GM19467 (cell line): ENCODE data around the gene RIN3.

Experiments used
- ATAC-seq: cut with Tn5 transposase; IDR thresholded peaks from one replicate; pipeline ENCODE4 v1.9.1; 2021; ENCODE audit warnings: mild to moderate bottlenecking, moderate library complexity; ENCODE audit not compliant: unreplicated experiment

Gene RIN3, protein sequence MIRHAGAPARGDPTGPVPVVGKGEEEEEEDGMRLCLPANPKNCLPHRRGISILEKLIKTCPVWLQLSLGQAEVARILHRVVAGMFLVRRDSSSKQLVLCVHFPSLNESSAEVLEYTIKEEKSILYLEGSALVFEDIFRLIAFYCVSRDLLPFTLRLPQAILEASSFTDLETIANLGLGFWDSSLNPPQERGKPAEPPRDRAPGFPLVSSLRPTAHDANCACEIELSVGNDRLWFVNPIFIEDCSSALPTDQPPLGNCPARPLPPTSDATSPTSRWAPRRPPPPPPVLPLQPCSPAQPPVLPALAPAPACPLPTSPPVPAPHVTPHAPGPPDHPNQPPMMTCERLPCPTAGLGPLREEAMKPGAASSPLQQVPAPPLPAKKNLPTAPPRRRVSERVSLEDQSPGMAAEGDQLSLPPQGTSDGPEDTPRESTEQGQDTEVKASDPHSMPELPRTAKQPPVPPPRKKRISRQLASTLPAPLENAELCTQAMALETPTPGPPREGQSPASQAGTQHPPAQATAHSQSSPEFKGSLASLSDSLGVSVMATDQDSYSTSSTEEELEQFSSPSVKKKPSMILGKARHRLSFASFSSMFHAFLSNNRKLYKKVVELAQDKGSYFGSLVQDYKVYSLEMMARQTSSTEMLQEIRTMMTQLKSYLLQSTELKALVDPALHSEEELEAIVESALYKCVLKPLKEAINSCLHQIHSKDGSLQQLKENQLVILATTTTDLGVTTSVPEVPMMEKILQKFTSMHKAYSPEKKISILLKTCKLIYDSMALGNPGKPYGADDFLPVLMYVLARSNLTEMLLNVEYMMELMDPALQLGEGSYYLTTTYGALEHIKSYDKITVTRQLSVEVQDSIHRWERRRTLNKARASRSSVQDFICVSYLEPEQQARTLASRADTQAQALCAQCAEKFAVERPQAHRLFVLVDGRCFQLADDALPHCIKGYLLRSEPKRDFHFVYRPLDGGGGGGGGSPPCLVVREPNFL

DNA sequence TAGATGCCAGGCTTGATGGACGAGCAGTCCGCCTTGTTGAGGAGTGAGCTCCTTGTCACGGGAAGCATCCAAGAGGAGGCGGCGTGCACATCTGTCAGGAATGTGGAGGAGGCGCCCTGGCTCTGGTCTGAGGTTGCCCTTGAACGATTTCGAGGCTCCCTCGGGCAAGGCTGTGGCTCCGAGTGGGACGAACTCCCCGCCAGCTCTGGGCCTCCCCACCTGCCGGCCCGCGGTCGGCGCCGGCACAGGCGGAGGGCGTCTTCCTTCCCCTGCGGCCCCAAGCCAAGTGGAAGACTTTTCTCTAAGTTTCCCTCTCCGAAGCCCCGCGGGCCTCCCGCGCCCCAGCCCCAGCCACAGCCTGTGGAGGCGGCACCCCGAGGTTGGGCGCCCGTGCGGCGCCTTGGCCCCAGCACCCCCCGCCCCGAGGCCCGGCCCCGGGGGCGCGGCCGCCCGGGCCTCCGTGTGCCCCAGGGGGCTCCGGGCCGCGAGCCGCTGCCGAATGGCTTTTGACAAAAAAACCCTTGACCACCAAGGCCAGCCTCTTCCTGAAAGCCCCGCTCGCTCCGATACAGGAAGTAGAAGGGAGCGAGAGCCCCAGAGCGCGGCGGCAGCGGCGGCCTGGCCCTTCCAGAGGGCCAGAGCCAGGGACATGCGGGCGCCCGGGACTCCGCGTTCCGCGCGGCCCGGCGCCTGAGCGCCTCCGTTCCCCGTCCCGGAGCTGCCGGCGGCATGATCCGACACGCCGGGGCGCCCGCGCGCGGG lies at the start of gene RIN3:
Gene RIN3, plus strand, starts transcription at position 578 of the 762 bp plus-strand sequence. Its CDS starts 152 bp downstream, at position 730.
- peak; percentile 53 for ATAC-seq

- ATAC-seq = no peak
Observed at GRCh38 chr14:92464156-92464555, 49.4 kb upstream of the RIN3 start.

- no peak for ATAC-seq
Observed at GRCh38 chr14:92464716-92465115, 48.9 kb upstream of the RIN3 start.

- no peak for ATAC-seq
Observed at GRCh38 chr14:92465353-92466055, 48.1 kb upstream of the RIN3 start.

DNA sequence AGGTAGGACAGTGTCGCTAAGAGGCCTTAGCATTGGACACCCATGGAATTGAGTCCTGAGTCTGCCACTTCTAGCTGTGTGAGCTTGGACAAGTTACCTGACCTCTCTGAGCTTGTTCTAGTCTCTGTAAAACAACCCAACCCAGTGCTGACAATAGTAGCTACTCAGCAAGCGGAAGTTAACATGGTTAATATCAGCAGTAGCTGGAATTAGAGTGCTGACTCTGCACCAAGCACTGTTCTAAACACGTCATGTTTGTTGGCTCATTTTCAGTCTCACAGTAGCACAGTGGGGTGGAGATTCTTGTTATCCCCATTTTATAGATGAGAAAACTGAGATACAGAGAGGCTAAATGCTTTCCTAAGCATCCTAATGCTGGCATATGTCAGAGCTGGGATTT lies 47.5 kb upstream of the RIN3 start:
- no peak for ATAC-seq

DNA sequence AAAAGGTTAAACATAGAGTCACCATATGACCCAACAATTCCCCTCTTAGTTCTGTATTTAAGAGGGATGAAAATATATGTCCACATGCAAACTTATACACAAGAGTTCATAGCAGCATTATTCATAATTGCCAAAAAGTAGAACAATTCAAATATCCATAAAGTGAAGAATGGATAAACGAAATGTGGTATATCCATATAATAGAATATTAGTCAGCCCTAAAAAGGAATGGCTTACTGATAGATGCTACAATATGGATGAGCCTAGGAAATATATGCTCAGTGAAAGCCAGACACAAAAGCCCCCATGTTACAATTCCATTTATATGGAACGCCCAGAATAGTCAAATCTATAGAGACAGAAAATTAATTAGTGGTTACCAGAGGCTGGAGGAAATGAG lies 44.1 kb upstream of the RIN3 start:
- no peak for ATAC-seq

- ATAC-seq = no peak
Observed at GRCh38 chr14:92470215-92470614, 43.4 kb upstream of the RIN3 start.

DNA sequence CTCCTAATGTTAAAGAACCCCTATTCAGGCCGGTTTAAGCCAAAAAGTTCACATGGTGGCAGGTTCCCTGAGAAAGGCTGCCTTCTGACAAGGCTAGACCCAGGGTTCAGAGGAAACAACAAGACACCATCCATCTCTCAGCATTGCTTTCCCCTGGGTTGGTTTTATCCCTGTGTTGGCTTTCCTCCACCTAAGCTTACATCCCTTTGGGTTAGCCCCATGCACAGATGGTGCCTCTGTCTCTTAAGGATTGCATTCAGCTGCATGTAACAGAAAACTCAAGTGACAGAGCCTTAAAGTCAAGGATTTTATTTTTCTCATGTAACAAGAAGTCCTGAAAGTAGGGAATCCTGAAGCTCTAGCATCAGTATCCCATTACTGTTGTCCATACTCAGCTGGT lies 42.8 kb upstream of the RIN3 start:
- no peak for ATAC-seq

GRCh38 chr14:92471919-92472318 lies 41.7 kb upstream of the RIN3 start:
- ATAC-seq = no peak

DNA sequence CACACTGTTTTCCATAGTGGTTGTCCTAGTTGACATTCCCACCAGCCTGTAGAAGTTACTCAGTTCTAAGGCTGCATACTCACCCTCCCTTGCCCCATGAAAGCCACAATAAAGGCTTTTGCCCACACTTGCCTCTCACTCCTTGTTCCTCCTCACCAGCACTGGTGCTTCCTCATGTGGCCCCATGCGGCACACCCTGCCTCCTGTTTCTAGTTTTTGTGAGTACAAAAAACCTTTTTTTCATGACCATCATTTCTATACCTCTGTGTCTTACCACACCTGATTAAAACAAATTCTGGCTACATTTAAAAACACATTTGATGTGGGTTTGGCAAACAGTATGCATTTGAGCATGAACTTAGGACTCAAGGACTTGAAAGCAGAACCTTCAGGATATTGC lies 40.7 kb upstream of the RIN3 start:
- no peak for ATAC-seq

DNA sequence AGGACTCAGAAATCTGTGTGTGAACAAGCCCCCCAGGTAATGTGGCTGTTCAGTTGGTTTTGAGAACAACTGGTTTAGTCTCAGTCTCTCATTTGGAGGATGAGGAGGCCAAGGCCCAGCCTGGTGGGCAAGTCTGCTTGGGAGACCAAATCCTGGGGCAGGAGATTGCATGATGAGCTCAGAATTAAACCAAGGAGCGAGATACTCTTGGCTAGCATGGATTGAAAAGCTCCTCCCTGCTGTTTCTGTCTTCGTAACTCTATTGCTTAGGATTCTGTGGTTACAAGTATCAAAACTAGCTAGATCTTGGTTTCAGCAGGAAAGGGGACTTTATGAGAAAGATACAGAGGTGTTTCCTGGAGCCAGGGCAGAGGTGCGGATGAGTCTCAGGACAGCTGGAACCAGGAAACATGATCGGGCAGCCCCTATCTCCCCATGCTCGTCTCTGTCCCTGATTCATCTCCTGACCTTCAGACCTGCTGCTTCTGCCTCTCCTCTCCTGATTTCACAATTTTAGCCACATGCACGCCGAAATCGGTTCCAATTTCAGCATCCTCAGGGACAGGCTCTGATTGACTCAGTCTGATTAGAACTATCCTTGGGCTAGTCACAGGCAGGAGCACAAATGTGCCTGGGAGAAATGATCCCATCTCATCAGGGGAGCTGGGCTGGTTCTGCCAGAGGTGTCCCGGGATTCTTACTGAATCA lies 40.2 kb upstream of the RIN3 start:
- ATAC-seq = no peak

GRCh38 chr14:92473969-92474535 lies 39.5 kb upstream of the RIN3 start:
- no peak for ATAC-seq

- ATAC-seq = no peak
Observed at GRCh38 chr14:92475037-92475436, 38.5 kb upstream of the RIN3 start.

DNA sequence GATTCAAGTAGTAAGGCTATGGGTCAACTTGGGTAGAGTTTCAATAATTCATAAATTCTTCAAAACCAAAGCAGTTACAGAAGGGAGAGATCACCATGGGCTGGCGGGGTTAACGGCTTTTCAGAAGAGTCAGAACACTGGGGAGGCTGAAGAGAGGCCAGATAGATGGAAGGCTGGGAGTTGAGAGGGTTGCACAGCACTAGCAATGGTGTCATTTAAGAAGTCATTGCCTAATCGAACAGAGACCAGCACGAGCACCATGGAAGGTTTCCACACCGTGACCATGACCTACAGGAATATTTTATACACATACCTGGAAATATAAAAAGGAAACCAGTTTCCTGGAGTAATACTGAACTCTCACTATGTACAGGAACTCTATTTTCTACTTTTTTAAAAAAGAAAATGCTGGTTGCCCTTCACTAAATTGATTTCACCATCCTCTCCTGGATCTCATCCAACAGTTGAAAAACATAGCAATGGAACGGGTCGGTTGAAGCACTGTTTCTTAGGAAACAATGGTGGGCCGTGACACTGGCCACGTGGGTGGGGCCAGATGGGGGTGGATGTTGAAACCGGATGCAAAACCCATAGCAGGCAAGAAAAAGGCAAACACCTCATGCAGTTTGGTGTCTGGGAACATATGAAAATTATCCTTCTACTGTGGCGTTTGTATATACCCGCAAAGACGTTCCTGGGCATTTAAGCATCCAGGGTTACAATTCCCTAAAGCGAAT lies 38.0 kb upstream of the RIN3 start:
- no peak for ATAC-seq

- no peak for ATAC-seq
Observed at GRCh38 chr14:92480856-92481255, 32.7 kb upstream of the RIN3 start.

DNA sequence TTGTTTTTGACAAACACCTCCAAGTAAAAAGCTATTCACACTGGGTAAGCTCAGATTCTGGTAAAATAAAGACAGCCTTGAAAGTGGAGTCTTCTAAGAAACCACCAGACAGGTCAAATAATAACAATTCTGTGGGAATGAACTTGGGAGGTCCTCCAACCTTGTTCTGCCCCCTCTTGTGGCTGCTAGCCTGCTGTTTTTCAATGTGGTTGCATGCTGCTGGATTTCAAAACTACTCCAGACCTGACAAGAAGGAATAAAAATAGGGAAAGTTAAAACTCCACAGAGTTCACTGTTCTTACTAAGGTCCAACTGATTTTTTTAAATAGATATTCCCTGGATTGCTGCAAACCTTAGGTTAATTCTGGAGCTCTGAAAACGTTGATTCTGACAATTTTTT lies 32.2 kb upstream of the RIN3 start:
- no peak for ATAC-seq

DNA sequence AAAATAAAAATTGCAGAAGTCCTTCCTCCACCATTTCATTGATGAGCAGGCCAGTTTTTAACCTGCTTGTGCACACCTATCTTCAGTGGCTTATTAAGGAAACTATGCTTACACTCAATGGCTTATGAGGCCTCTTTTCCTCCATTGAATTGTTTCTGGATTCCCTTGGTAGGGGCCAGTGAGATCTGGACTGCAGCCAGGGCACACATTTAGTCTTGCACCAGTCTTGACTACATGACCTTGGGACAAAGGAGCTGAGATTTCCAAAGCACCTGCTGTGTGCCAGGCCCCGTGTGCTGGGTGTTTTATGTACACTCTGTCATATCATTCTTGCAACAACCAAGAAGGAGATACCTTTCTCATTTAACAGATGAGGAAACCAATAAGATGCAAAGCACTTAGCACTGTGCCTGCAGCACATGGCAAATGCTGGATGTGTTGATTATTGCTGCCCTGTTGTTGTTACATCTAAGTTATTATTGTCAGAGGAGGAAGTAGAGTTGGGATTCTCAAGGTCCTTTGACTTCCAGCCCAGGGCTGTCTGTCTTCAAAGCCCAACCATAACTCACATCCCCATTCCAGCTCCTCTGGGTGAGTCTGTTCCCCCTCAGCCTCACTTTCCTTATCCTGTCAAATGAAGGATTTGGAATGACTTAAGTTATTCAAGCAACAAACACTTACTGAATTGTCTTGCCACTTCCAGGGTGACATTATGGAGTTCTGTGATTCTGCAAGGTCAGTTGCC lies 31.6 kb upstream of the RIN3 start:
- no peak for ATAC-seq
